Parathyroid adenoma (tissue), 2 donors: Measurements from ENCODE around the gene PCDH9.
"Not testable (repeated sequence)": the region's sequence is repeated elsewhere in the genome, so short reads cannot be mapped to it uniquely, and the experiment has no call there.

ENCODE experiments used
- H2AFZ ChIP-seq: fragments of 300-600 bp; sonication (generic); one replicate; pipeline ENCODE4 v1.7.0; 2017; ENCODE audit warnings: antibody characterized with exemption, mild to moderate bottlenecking
- H3K27ac ChIP-seq: fragments of 300-600 bp; sonication (generic); one replicate; pipeline ENCODE4 v1.7.0; 2017
- H3K27me3 ChIP-seq: fragments of 300-600 bp; sonication (generic); one replicate; pipeline ENCODE4 v1.7.0; 2017; ENCODE audit warnings: low read length; ENCODE audit not compliant: control insufficient read depth, insufficient read depth
- H3K36me3 ChIP-seq: fragments of 300-600 bp; sonication (generic); one replicate; pipeline ENCODE4 v1.7.0; 2017; ENCODE audit warnings: low read length; ENCODE audit not compliant: control insufficient read depth, insufficient read depth
- H3K4me1 ChIP-seq: fragments of 300-600 bp; sonication (generic); one replicate; pipeline ENCODE4 v1.7.0; 2017; ENCODE audit warnings: control low read depth
- H3K4me2 ChIP-seq: fragments of 300-600 bp; sonication (generic); one replicate; pipeline ENCODE4 v1.7.0; 2017; ENCODE audit warnings: low read length
- H3K4me3 ChIP-seq: fragments of 300-600 bp; sonication (generic); one replicate; pipeline ENCODE4 v1.7.0; 2017; ENCODE audit warnings: low read depth, low read length
- H3K79me2 ChIP-seq: fragments of 300-600 bp; sonication (generic); one replicate; pipeline ENCODE4 v1.7.0; 2017; ENCODE audit warnings: control low read depth
- H3K9ac ChIP-seq: fragments of 300-600 bp; sonication (generic); one replicate; pipeline ENCODE4 v1.7.0; 2017; ENCODE audit warnings: mild to moderate bottlenecking
- H3K9me3 ChIP-seq: fragments of 300-600 bp; sonication (generic); one replicate; pipeline ENCODE4 v1.7.0; 2017; ENCODE audit warnings: low read length; ENCODE audit not compliant: control insufficient read depth
- TF ChIP-seq, protein P1 (sequence below): fragments of 300-600 bp; sonication (generic); IDR thresholded peaks from one replicate; pipeline ENCODE4 v1.7.0; 2017; ENCODE audit warnings: antibody characterized with exemption, mild to moderate bottlenecking
- donor health status: primary hyperparathyroidism.

The PCDH9 gene

GRCh38 chr13:66301482-66301881 is 928.7 kb downstream of the PCDH9 start:
- Histone ChIP-seq H3K4me2 (no peak overlapping the region), H3K9ac (no peak overlapping the region), H3K4me1 (no peaks in the 10 kb centered on the region), H3K27me3 (no peaks in the 10 kb centered on the region), H3K4me3 (no peak overlapping the region), H3K79me2 (no peaks in the 10 kb centered on the region), H3K27ac (no peak overlapping the region), H3K36me3 (no peaks in the 10 kb centered on the region), H3K9me3 (no peaks in the 10 kb centered on the region), H2AFZ (no peak overlapping the region)
- TF ChIP-seq, protein P1, sequence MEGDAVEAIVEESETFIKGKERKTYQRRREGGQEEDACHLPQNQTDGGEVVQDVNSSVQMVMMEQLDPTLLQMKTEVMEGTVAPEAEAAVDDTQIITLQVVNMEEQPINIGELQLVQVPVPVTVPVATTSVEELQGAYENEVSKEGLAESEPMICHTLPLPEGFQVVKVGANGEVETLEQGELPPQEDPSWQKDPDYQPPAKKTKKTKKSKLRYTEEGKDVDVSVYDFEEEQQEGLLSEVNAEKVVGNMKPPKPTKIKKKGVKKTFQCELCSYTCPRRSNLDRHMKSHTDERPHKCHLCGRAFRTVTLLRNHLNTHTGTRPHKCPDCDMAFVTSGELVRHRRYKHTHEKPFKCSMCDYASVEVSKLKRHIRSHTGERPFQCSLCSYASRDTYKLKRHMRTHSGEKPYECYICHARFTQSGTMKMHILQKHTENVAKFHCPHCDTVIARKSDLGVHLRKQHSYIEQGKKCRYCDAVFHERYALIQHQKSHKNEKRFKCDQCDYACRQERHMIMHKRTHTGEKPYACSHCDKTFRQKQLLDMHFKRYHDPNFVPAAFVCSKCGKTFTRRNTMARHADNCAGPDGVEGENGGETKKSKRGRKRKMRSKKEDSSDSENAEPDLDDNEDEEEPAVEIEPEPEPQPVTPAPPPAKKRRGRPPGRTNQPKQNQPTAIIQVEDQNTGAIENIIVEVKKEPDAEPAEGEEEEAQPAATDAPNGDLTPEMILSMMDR: no peak

DNA sequence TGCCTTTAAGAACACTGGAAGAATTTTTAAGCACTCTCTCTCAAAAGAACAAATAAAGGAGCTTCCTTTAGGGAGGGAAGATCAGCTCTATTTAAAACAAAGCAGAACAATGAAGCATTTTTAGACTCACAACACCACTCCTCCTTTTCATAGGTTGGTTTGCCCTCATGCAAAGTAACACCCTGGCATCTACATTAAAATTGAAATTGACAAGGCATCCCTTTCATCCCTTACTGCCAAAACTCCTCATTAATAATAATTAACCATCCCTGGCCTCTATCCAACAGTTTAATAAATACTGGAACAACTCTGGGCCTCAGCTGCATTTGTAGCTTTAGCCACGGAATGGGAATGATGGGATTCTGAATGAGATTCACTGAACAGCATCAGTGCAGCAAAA is 929.1 kb downstream of the PCDH9 start:
- no peaks in the 10 kb centered on the region for H3K79me2 ChIP-seq
- TF ChIP-seq, protein P1: no peak
- H3K4me3 ChIP-seq: no peak overlapping the region
- H3K9me3 ChIP-seq: no peaks in the 10 kb centered on the region
- H2AFZ ChIP-seq: no peak overlapping the region
- no peaks in the 10 kb centered on the region for H3K27me3 ChIP-seq
- no peak overlapping the region for H3K9ac ChIP-seq
- H3K4me1 ChIP-seq: no peaks in the 10 kb centered on the region
- H3K27ac ChIP-seq: no peak overlapping the region
- no peaks in the 10 kb centered on the region for H3K36me3 ChIP-seq
- no peak overlapping the region for H3K4me2 ChIP-seq

- no peaks in the 10 kb centered on the region for H3K36me3 ChIP-seq
- H3K9ac ChIP-seq: no peak overlapping the region
- no peaks in the 10 kb centered on the region for H3K4me1 ChIP-seq
- H3K4me2 ChIP-seq: no peak overlapping the region
- no peaks in the 10 kb centered on the region for H3K9me3 ChIP-seq
- no peak overlapping the region for H3K27ac ChIP-seq
- no peaks in the 10 kb centered on the region for H3K79me2 ChIP-seq
- no peaks in the 10 kb centered on the region for H3K27me3 ChIP-seq
- H2AFZ ChIP-seq: no peak overlapping the region
- TF ChIP-seq, protein P1: no peak
- H3K4me3 ChIP-seq: no peak overlapping the region
These were observed 933.3 kb downstream of the PCDH9 start for GRCh38 chr13:66296875-66297274.

GRCh38 chr13:66296328-66296727 is 933.8 kb downstream of the PCDH9 start:
- Histone ChIP-seq H3K9ac (no peak overlapping the region), H3K4me2 (no peak overlapping the region), H3K27ac (no peak overlapping the region), H3K4me1 (no peaks in the 10 kb centered on the region), H3K9me3 (no peaks in the 10 kb centered on the region), H3K4me3 (no peak overlapping the region), H3K27me3 (no peaks in the 10 kb centered on the region), H2AFZ (no peak overlapping the region), H3K36me3 (no peaks in the 10 kb centered on the region), H3K79me2 (no peaks in the 10 kb centered on the region)
- TF ChIP-seq, protein P1: no peak

DNA sequence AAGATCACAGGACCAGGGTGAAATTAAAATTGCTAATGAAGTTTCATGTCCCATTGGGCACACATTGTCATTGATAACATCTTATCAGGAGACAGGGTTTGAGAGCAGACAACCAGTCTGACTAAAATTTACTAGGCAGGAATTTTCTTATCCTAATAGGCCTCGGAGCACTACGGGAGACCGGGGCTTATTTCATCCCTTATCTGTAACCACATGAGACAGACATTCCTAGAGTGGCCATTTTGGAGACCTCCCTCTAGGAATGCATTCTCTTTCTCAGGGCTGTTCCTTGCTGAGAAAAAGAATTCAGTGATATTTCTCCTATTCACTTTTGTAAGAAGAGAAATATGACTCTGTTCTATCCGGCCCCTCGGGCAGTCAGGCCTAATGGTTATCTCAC is 943.3 kb downstream of the PCDH9 start:
- not testable (repeated sequence) for H3K79me2 ChIP-seq, H3K4me1 ChIP-seq, H3K36me3 ChIP-seq, H3K27ac ChIP-seq, H3K9me3 ChIP-seq, H2AFZ ChIP-seq, H3K4me2 ChIP-seq, H3K4me3 ChIP-seq, H3K9ac ChIP-seq, H3K27me3 ChIP-seq
